GM23338 (cell line): ENCODE data around the gene LDLRAD2. TPM values are rescaled to one million over a fixed set of nuclear protein-coding genes. Genes with fewer than 3 reads are reported as not detected.
A peak's percentile ranks its signal among the peaks of the same experiment; 100 is the strongest.
"Not testable (repeated sequence)": the region's sequence is repeated elsewhere in the genome, so short reads cannot be mapped to it uniquely, and the experiment has no call there.

Experiments
- ATAC-seq: fragments of 200-7000 bp; cut with Tn5 transposase; 3 replicates; pipeline ENCODE4 v1.9.1; 2020
- DNase-seq: peaks from one replicate; pipeline ENCODE4 v3.0.0-alpha.2; 2015; ENCODE audit warnings: low spot score
- H2AFZ ChIP-seq: fragments of 200-600 bp; sonication (generic); 2 replicates; pipeline ENCODE4 v1.8.0; 2016; ENCODE audit warnings: antibody characterized with exemption, mild to moderate bottlenecking, moderate library complexity
- H3F3A ChIP-seq: fragments of 200-600 bp; sonication (generic); replicated peaks from 2 replicates; pipeline ENCODE4 v1.8.0; 2017; ENCODE audit warnings: antibody characterized with exemption, mixed run types, low read depth
- H3K27ac ChIP-seq: fragments of 200-600 bp; sonication (generic); 2 replicates; pipeline ENCODE4 v1.6.1; 2016; ENCODE audit warnings: low read depth
- H3K27me3 ChIP-seq: fragments of 200-600 bp; sonication (generic); 2 replicates; pipeline ENCODE4 v1.8.0; 2016; ENCODE audit warnings: mild to moderate bottlenecking, mixed run types, moderate library complexity; ENCODE audit not compliant: insufficient read depth
- H3K36me3 ChIP-seq: fragments of 200-600 bp; sonication (generic); 2 replicates; pipeline ENCODE4 v1.8.0; 2016; ENCODE audit warnings: mild to moderate bottlenecking; ENCODE audit not compliant: insufficient read depth
- H3K4me1 ChIP-seq: fragments of 200-600 bp; sonication (generic); 2 replicates; pipeline ENCODE4 v1.8.0; 2016; ENCODE audit warnings: mild to moderate bottlenecking, moderate library complexity; ENCODE audit not compliant: insufficient read depth
- H3K4me2 ChIP-seq: fragments of 200-600 bp; sonication (generic); 2 replicates; pipeline ENCODE4 v1.7.1; 2017; ENCODE audit warnings: mixed run types
- H3K4me3 ChIP-seq: fragments of 200-600 bp; sonication (generic); 2 replicates; pipeline ENCODE4 v1.6.1; 2016; ENCODE audit warnings: mixed run types
- H3K79me2 ChIP-seq: fragments of 200-600 bp; sonication (generic); replicated peaks from 2 replicates; pipeline ENCODE4 v1.8.0; 2017; ENCODE audit warnings: mild to moderate bottlenecking; ENCODE audit not compliant: insufficient read depth
- H3K9me2 ChIP-seq: fragments of 200-600 bp; sonication (generic); 2 replicates; pipeline ENCODE4 v1.8.0; 2017; ENCODE audit not compliant: insufficient read depth
- H4K20me1 ChIP-seq: fragments of 200-600 bp; sonication (generic); replicated peaks from 2 replicates; pipeline ENCODE4 v1.8.0; 2017; ENCODE audit warnings: mild to moderate bottlenecking; ENCODE audit not compliant: insufficient read depth
- H3K27ac Mint-ChIP-seq: 2 replicates; pipeline ENCODE4 v1.8.0; 2020; ENCODE audit warnings: inconsistent platforms, mild to moderate bottlenecking, moderate library complexity, mixed read lengths
- H3K27me3 Mint-ChIP-seq: 3 replicates; pipeline ENCODE4 v1.8.0; 2022; ENCODE audit warnings: low read depth, mild to moderate bottlenecking, moderate library complexity, mixed read lengths, inconsistent platforms; ENCODE audit not compliant: insufficient read depth, poor library complexity
- H3K36me3 Mint-ChIP-seq: 3 replicates; pipeline ENCODE4 v1.8.0; 2021; ENCODE audit warnings: low read depth, mild to moderate bottlenecking, inconsistent platforms, moderate library complexity, mixed read lengths
- H3K4me1 Mint-ChIP-seq: 3 replicates; pipeline ENCODE4 v1.8.0; 2020; ENCODE audit warnings: mild to moderate bottlenecking, inconsistent platforms, mixed read lengths
- H3K4me3 Mint-ChIP-seq: 3 replicates; pipeline ENCODE4 v1.8.0; 2021; ENCODE audit warnings: moderate library complexity, mild to moderate bottlenecking, inconsistent platforms, mixed read lengths
- H3K9me3 Mint-ChIP-seq: 3 replicates; pipeline ENCODE4 v1.8.0; 2020; ENCODE audit warnings: moderate library complexity, mild to moderate bottlenecking, inconsistent platforms, mixed read lengths
- CREB1 ChIP-seq: fragments of 250-450 bp; sonication (Bioruptor Pico); IDR thresholded peaks from 2 replicates; pipeline ENCODE4 v1.5.0; 2020; ENCODE audit warnings: low read depth, mild to moderate bottlenecking, moderate library complexity
- JUNB ChIP-seq: IDR thresholded peaks from one replicate; pipeline ENCODE4 v1.6.1; 2016; ENCODE audit warnings: antibody characterized with exemption; ENCODE audit not compliant: unreplicated experiment
- POLR2AphosphoS5 ChIP-seq: IDR thresholded peaks from 2 replicates; pipeline ENCODE4 v1.6.1; 2016; ENCODE audit warnings: antibody characterized with exemption, low read depth
- ZNF331 ChIP-seq: fragments of 250-450 bp; sonication (Bioruptor Pico); IDR thresholded peaks from 2 replicates; pipeline ENCODE4 v1.5.0; 2020; ENCODE audit warnings: low read depth, mild to moderate bottlenecking, moderate library complexity
- polyA plus RNA-seq: library from polyadenylated mRNA; unstranded; fragments of >200 nt; fragmentation: Nextera tagmentation; extraction: Ambion mirVana; gene quantifications from 2 replicates; pipeline ENCODE4 v1.2.1, GENCODE V29; 2016
- total RNA-seq: library from RNA; depleted of rRNA; stranded (reverse); fragments of >200 nt; shearing (Covaris generic); gene quantifications from 2 replicates; pipeline ENCODE4 v1.2.3, GENCODE V29; 2014
- TF ChIP-seq, protein P1 (sequence below): IDR thresholded peaks from 2 replicates; pipeline ENCODE4 v1.6.1; 2016; ENCODE audit warnings: antibody characterized with exemption
- TF ChIP-seq, protein P2 (sequence below): IDR thresholded peaks from one replicate; pipeline ENCODE4 v1.6.1; 2018; ENCODE audit warnings: antibody characterized with exemption; ENCODE audit not compliant: unreplicated experiment
- TF ChIP-seq, protein P3 (sequence below), 2 experiments: fragments of 200-600 bp in 1 of 2; sonication (generic) in 1 of 2; conservative IDR thresholded peaks; 2 replicates each; pipeline versions ENCODE4 v1.5.1 to v1.6.1; 2016 to 2017; ENCODE audit warnings: antibody characterized with exemption in 2 of 2, low read depth in 2 of 2, mild to moderate bottlenecking in 2 of 2, moderate library complexity in 1 of 2

Gene LDLRAD2
- total and polyA plus RNA-seq, 2 experiments from 2014 or later = 1.6 to 5.8 TPM

DNA sequence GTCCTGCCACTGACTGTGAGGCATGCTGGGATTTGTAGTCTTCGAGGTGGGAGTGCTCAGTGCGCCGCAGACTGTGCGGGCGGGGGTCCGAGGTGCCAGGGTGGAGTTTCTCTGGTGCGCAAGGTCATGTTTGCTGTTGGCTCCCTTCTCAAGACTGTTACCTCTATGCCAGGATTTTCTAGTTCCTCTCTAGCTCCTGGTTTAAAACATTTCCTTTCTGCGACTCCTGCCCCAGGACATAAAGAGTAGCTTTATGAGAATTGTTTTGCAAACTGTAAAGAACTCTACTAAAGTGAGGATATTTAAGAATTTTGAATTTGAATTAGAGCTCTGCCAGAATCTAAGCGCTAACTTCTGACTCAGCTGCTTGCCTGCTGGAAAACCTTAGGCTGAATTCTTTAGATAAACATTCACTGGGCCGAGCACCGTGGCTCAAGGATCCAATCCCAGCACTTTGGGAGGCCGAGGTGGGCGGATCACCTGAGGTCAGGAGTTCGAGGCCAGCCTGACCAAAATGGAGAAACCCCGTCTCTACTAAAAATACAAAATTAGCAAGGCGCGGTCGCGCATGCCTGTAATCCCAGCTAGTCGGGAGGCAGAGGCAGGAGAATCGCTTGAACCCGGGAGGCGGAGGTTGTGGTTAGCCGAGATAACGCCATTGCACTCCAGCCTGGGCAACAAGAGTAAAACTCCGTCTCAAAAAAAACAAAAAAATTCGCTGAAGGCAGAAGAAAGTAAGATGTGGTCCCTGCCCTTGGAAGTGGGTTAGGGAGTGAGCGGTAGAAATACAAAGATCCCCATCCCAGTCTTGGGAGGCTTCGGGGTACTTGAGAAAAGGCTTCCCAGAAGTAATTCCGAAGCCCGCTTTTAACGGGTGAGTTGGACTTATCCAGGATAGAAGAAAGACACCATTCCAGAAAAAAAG is 28.1 kb upstream of the LDLRAD2 start:
- H3K27ac Mint-ChIP-seq = peak overlapping the region; percentile 100
- DNase-seq = peak; percentile 99
- no peaks in the 10 kb centered on the region; the same call in 2 of the 3 replicates for H3K36me3 Mint-ChIP-seq
- H3K27me3 ChIP-seq = no peaks in the 10 kb centered on the region
- TF ChIP-seq, protein P1, sequence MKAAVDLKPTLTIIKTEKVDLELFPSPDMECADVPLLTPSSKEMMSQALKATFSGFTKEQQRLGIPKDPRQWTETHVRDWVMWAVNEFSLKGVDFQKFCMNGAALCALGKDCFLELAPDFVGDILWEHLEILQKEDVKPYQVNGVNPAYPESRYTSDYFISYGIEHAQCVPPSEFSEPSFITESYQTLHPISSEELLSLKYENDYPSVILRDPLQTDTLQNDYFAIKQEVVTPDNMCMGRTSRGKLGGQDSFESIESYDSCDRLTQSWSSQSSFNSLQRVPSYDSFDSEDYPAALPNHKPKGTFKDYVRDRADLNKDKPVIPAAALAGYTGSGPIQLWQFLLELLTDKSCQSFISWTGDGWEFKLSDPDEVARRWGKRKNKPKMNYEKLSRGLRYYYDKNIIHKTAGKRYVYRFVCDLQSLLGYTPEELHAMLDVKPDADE = peak; percentile 99
- TF ChIP-seq, protein P2, sequence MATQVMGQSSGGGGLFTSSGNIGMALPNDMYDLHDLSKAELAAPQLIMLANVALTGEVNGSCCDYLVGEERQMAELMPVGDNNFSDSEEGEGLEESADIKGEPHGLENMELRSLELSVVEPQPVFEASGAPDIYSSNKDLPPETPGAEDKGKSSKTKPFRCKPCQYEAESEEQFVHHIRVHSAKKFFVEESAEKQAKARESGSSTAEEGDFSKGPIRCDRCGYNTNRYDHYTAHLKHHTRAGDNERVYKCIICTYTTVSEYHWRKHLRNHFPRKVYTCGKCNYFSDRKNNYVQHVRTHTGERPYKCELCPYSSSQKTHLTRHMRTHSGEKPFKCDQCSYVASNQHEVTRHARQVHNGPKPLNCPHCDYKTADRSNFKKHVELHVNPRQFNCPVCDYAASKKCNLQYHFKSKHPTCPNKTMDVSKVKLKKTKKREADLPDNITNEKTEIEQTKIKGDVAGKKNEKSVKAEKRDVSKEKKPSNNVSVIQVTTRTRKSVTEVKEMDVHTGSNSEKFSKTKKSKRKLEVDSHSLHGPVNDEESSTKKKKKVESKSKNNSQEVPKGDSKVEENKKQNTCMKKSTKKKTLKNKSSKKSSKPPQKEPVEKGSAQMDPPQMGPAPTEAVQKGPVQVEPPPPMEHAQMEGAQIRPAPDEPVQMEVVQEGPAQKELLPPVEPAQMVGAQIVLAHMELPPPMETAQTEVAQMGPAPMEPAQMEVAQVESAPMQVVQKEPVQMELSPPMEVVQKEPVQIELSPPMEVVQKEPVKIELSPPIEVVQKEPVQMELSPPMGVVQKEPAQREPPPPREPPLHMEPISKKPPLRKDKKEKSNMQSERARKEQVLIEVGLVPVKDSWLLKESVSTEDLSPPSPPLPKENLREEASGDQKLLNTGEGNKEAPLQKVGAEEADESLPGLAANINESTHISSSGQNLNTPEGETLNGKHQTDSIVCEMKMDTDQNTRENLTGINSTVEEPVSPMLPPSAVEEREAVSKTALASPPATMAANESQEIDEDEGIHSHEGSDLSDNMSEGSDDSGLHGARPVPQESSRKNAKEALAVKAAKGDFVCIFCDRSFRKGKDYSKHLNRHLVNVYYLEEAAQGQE = no peak
- peaks cover 22% of the 10 kb centered on the region for H4K20me1 ChIP-seq
- peak overlapping the region; percentile 38 for H2AFZ ChIP-seq
- H3K27me3 Mint-ChIP-seq = peaks cover 10% of the 10 kb centered on the region
- peak; percentile 85 for ATAC-seq
- no peaks in the 10 kb centered on the region for H3K36me3 ChIP-seq
- peaks cover 7% of the 10 kb centered on the region; the same call in 1 of the 3 replicates for H3K9me3 Mint-ChIP-seq
- peaks cover 22% of the 10 kb centered on the region for H3K4me1 Mint-ChIP-seq
- H3K4me1 ChIP-seq = peaks cover 6% of the 10 kb centered on the region
- H3F3A ChIP-seq = peaks cover 5% of the 10 kb centered on the region; the same call in 1 of the 2 replicates
- peak overlapping the region; percentile 95 for H3K4me3 Mint-ChIP-seq
- peak overlapping the region; percentile 95 for H3K27ac ChIP-seq
- H3K4me2 ChIP-seq = peak overlapping the region; percentile 87
- H3K9me2 ChIP-seq = no peaks in the 10 kb centered on the region
- peak overlapping the region; percentile 87 for H3K4me3 ChIP-seq
- H3K79me2 ChIP-seq = peaks cover 36% of the 10 kb centered on the region

DNA sequence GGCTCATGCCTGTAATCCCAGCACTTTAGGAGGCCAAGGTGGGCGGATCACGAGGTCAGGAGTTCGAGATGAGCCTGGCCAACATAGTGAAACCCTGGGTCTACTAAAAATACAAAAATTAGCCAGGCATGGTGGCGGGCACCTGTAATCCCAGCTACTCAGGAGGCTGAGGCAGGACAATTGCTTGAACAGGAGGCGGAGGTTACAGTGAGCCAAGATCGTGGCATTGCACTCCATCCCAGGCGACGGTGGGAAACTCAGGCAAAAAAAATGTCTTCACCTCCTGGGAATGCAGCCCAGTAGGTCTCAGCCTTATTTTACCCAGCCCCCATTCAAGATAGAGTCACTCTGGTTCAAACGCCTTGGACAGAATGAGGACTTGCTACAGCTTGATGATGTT is 26.3 kb upstream of the LDLRAD2 start:
- H3K4me3 Mint-ChIP-seq, DNase-seq, H3K36me3 ChIP-seq, H3K27ac Mint-ChIP-seq, H3K4me1 ChIP-seq, H3F3A ChIP-seq, H3K4me3 ChIP-seq, H3K27me3 ChIP-seq, H3K36me3 Mint-ChIP-seq, H3K9me3 Mint-ChIP-seq, ATAC-seq, H2AFZ ChIP-seq, H3K9me2 ChIP-seq, H3K4me2 ChIP-seq, H4K20me1 ChIP-seq, H3K27ac ChIP-seq: not testable (repeated sequence)
- peaks cover 18% of the 10 kb centered on the region for H3K79me2 ChIP-seq
- peaks cover 19% of the 10 kb centered on the region for H3K4me1 Mint-ChIP-seq
- peaks cover 10% of the 10 kb centered on the region for H3K27me3 Mint-ChIP-seq

DNA sequence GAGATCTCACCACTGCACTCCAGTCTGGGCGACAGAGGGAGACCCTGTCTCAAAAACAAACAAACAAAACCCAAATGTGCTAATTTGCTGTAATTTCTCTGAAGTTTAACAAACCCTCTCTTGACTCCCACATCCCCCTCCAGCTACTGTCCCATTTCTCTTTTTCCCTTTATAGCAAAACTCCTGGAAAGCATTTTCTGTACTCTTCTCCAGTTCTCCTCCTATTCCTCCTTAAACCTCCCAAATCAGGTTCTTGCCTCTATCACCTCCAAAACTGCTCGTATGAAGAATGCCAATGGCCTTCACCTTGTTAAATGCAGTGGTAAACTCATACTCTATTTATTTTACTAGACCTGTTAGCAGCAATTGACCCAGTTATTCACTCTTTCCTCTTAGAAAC is 25.4 kb upstream of the LDLRAD2 start:
- no peak for ATAC-seq
- H3F3A ChIP-seq = peaks cover 5% of the 10 kb centered on the region; the same call in 1 of the 2 replicates

More for the DNA sequence above, 25.4 kb upstream of the LDLRAD2 start:
- no peak overlapping the region for H3K4me2 ChIP-seq
- no peak overlapping the region for H3K27ac Mint-ChIP-seq
- H3K36me3 Mint-ChIP-seq = no peaks in the 10 kb centered on the region; the same call in 2 of the 3 replicates
- H3K36me3 ChIP-seq = no peaks in the 10 kb centered on the region
- H4K20me1 ChIP-seq = peaks cover under 1% of the 10 kb centered on the region; the same call in 1 of the 2 replicates
- H3K9me2 ChIP-seq = no peaks in the 10 kb centered on the region
- no peak overlapping the region for H2AFZ ChIP-seq
- H3K27ac ChIP-seq = no peak overlapping the region
- no peak for DNase-seq
- peaks cover 19% of the 10 kb centered on the region for H3K4me1 Mint-ChIP-seq
- peaks cover 6% of the 10 kb centered on the region for H3K4me1 ChIP-seq
- H3K27me3 Mint-ChIP-seq = peaks cover 10% of the 10 kb centered on the region
- peaks cover 9% of the 10 kb centered on the region for H3K79me2 ChIP-seq
- no peak overlapping the region for H3K4me3 ChIP-seq
- H3K27me3 ChIP-seq = no peaks in the 10 kb centered on the region
- TF ChIP-seq POLR2AphosphoS5 = no peak
- no peak for TF ChIP-seq CREB1
- TF ChIP-seq JUNB = no peak
- TF ChIP-seq ZNF331 (CRISPR knock-in tag) = no peak
- TF ChIP-seq, protein P3, sequence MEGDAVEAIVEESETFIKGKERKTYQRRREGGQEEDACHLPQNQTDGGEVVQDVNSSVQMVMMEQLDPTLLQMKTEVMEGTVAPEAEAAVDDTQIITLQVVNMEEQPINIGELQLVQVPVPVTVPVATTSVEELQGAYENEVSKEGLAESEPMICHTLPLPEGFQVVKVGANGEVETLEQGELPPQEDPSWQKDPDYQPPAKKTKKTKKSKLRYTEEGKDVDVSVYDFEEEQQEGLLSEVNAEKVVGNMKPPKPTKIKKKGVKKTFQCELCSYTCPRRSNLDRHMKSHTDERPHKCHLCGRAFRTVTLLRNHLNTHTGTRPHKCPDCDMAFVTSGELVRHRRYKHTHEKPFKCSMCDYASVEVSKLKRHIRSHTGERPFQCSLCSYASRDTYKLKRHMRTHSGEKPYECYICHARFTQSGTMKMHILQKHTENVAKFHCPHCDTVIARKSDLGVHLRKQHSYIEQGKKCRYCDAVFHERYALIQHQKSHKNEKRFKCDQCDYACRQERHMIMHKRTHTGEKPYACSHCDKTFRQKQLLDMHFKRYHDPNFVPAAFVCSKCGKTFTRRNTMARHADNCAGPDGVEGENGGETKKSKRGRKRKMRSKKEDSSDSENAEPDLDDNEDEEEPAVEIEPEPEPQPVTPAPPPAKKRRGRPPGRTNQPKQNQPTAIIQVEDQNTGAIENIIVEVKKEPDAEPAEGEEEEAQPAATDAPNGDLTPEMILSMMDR (conservative IDR thresholded peaks at IDR 0.05; ENCODE audit: low read depth in 2 of 2) = no peak
- H3K9me3 Mint-ChIP-seq = peaks cover 7% of the 10 kb centered on the region; the same call in 1 of the 3 replicates
- H3K4me3 Mint-ChIP-seq = no peak overlapping the region
